HepG2 (cell line): Measurements from ENCODE around the gene OR6S1. TPM values are rescaled to one million over a fixed set of nuclear protein-coding genes. Genes with fewer than 3 reads are reported as not detected.

Experiments used
- BCL3 ChIP-seq: sonication (generic); formaldehyde crosslinking; IDR thresholded peaks from 2 replicates; pipeline ENCODE4 v1.5.1; 2020; ENCODE audit warnings: mild to moderate bottlenecking, missing genetic modification reagents, moderate library complexity
- EZH2 ChIP-seq: conservative IDR thresholded peaks from 2 replicates; pipeline ENCODE4 v1.6.1; 2012; ENCODE audit warnings: mild to moderate bottlenecking, low read depth, low read length, moderate library complexity
- MAFG ChIP-seq: sonication (generic); formaldehyde crosslinking; IDR thresholded peaks from 2 replicates; pipeline ENCODE4 v1.5.1; 2020; ENCODE audit warnings: mild to moderate bottlenecking, missing genetic modification reagents
- MEIS2 ChIP-seq: sonication (generic); formaldehyde crosslinking; IDR thresholded peaks from 2 replicates; pipeline ENCODE4 v1.9.0; 2021; ENCODE audit warnings: mild to moderate bottlenecking, missing genetic modification reagents
- MYPOP ChIP-seq: sonication (generic); formaldehyde crosslinking; IDR thresholded peaks from 2 replicates; pipeline ENCODE4 v1.8.1; 2023; ENCODE audit warnings: mild to moderate bottlenecking, moderate library complexity, missing genetic modification reagents
- MZF1 ChIP-seq: sonication (generic); formaldehyde crosslinking; IDR thresholded peaks from 2 replicates; pipeline ENCODE4 v1.8.1; 2023; ENCODE audit warnings: mild to moderate bottlenecking, missing genetic modification reagents, borderline replicate concordance
- RCOR2 ChIP-seq: IDR thresholded peaks from 2 replicates; pipeline ENCODE4 v1.6.1; 2016; ENCODE audit warnings: missing biosample characterization, missing genetic modification reagents
- REL ChIP-seq: sonication (generic); formaldehyde crosslinking; conservative IDR thresholded peaks from 2 replicates; pipeline ENCODE4 v1.8.0; 2022; ENCODE audit warnings: mild to moderate bottlenecking, missing genetic modification reagents, moderate library complexity
- RFXANK ChIP-seq: IDR thresholded peaks from 2 replicates; pipeline ENCODE4 v1.6.1; 2016
- SP4 ChIP-seq: sonication (generic); formaldehyde crosslinking; IDR thresholded peaks from 2 replicates; pipeline ENCODE4 v1.8.1; 2023; ENCODE audit warnings: mild to moderate bottlenecking, missing genetic modification reagents
- U2AF2 ChIP-seq: fragments of 200-400 bp; formaldehyde crosslinking; IDR thresholded peaks from 2 replicates; pipeline ENCODE4 v1.6.1; 2017; ENCODE audit warnings: low read depth, mild to moderate bottlenecking, low read length
- ZBTB43 ChIP-seq: sonication (generic); formaldehyde crosslinking; conservative IDR thresholded peaks from 2 replicates; pipeline ENCODE4 v1.4.0; 2020; ENCODE audit warnings: missing genetic modification reagents
- ZNF280B ChIP-seq: sonication (generic); formaldehyde crosslinking; IDR thresholded peaks from 2 replicates; pipeline ENCODE4 v1.5.0; 2020; ENCODE audit warnings: missing genetic modification reagents, mild to moderate bottlenecking, borderline replicate concordance
- ZNF280D ChIP-seq: sonication (generic); formaldehyde crosslinking; IDR thresholded peaks from 2 replicates; pipeline ENCODE4 v1.5.1; 2020; ENCODE audit warnings: mild to moderate bottlenecking, missing genetic modification reagents
- ZNF572 ChIP-seq: sonication (generic); formaldehyde crosslinking; IDR thresholded peaks from 2 replicates; pipeline ENCODE4 v1.5.1; 2020; ENCODE audit warnings: mild to moderate bottlenecking, missing genetic modification reagents
- ZNF724P ChIP-seq: sonication (generic); formaldehyde crosslinking; IDR thresholded peaks from 2 replicates; pipeline ENCODE4 v1.8.0; 2022; ENCODE audit warnings: missing genetic modification reagents, borderline replicate concordance
- polyA plus RNA-seq, 8 experiments: library from polyadenylated mRNA; depleted of rRNA in 3 of 8; stranded (reverse) in 7 of 8; unstranded in 1 of 8; fragments of >200 nt; fragmentation: Illumina TruSeq in 4 of 8; extraction: Trizol in 4 of 8; gene quantifications; 2 replicates each; pipeline versions ENCODE4 v1.2.1 to v1.2.3, GENCODE V29; 2011 to 2016; ENCODE audit warnings: low read depth in 4 of 8, missing spikeins in 1 of 8, mixed read lengths in 1 of 8; ENCODE audit not compliant: insufficient read depth in 1 of 8
- total RNA-seq, 5 experiments: library from RNA; depleted of rRNA; stranded (reverse); fragments of >200 nt; fragmentation: Illumina TruSeq; extraction: Trizol; gene quantifications; 2 replicates each; pipeline ENCODE4 v1.2.3, GENCODE V29; 2016; ENCODE audit warnings: low read depth in 1 of 5

OR6S1 gene
- total and polyA plus RNA-seq, 2 of the 13 experiments (the other 11 are each of a cell fraction or from before 2014, with no cell fraction given): 0.09 TPM; not detected in 1

- TF ChIP-seq MAFG (CRISPR knock-in tag) (no peak), ZBTB43 (CRISPR knock-in tag) (peak; percentile 28; the same call in 1 of the 2 replicates), ZNF724P (CRISPR knock-in tag) (0 out of 2 replicates have a peak, but pooled peaks have one; percentile 18), MZF1 (CRISPR knock-in tag) (no peak), RFXANK (CRISPR knock-in tag) (peak; percentile 83; the same call in 1 of the 2 replicates), U2AF2 (0 out of 2 replicates have a peak, but pooled peaks have one; percentile 23), REL (no peak; the same call in 1 of the 2 replicates), ZNF280D (CRISPR knock-in tag) (peak; percentile 77; the same call in 1 of the 2 replicates), EZH2 (no peak), ZNF572 (0 out of 2 replicates have a peak, but pooled peaks have one; percentile 67), MEIS2 (CRISPR knock-in tag) (0 out of 2 replicates have a peak, but pooled peaks have one; percentile 70), MYPOP (CRISPR knock-in tag) (peak; percentile 65; the same call in 1 of the 2 replicates), BCL3 (peak; percentile 83; the same call in 1 of the 2 replicates), SP4 (CRISPR knock-in tag) (peak; percentile 63), ZNF280B (peak; percentile 59; the same call in 1 of the 2 replicates), RCOR2 (CRISPR knock-in tag) (peak; percentile 89)
These were observed 42.6 kb upstream of the OR6S1 start, which contains the start of gene RNASE4 (continued) for GRCh38 chr14:20683891-20684661.
